NCI-H2029 treated with DMSO at 0.1 percent for 48 hours (cell line): ENCODE data around the gene FOXN3.
"Not testable (repeated sequence)": the region's sequence is repeated elsewhere in the genome, so short reads cannot be mapped to it uniquely, and the experiment has no call there.

Experiments
- DNase-seq: peaks from one replicate; lab custom pipeline; 2025; lab: John Stamatoyannopoulos, UW

The FOXN3 gene

DNA sequence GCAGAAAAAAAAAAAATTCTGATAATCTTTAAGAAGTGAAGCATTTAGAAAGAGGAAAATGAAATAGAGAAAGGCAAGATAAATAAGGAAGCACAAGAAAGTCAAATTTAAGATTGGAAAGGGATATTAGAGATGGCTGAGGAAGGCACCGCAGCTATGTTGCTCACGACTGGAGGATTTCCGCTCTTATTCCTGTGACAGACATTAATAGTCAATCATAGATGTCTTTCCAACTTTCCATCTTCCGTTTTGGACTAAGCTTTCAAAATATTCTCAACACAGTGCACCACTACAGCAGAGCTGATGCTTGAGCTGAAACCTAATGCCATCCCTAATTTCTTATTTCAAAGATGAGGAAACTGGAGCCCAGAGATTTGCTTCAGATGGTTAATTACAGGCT, 290.6 kb downstream of the FOXN3 start:
- no peak for DNase-seq

DNA sequence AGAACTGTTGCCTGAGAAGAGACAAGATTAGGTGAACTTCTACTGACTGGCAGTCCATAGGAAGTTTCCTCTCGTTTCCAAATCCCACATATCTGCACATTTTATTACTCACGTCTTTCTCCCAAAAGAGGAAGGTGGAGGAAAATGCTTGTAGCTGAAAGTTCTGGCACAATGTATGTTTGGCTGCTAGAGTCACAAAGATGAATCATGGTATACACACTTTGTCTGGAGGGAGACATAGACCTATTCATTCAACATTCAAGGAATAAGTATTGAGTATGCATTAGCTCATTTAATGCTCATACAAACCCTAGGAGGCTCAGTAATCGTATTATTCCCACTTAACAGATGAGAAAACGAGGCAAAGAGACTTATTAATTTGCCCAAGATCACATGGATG, 291.8 kb downstream of the FOXN3 start:
- no peak for DNase-seq

DNA sequence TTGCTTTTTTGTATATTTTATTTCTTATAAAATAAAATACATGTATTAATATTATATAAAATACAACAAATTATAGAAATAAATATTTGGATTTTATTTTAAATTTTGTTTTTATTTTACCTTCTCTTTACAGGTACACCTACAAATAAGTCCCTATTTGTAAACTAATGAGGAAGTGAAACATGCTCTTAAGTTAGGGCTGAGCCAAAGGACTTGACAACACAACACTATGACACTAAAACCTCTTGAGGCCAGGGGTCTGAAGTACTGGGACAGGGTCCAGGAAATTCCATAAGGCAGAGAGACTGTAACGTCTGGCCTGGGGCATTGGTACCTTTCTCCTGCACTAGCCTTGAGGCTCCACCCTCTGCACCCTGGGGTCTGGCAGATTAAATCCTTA, 293.2 kb downstream of the FOXN3 start:
- DNase-seq, result peak; percentile 0

DNA sequence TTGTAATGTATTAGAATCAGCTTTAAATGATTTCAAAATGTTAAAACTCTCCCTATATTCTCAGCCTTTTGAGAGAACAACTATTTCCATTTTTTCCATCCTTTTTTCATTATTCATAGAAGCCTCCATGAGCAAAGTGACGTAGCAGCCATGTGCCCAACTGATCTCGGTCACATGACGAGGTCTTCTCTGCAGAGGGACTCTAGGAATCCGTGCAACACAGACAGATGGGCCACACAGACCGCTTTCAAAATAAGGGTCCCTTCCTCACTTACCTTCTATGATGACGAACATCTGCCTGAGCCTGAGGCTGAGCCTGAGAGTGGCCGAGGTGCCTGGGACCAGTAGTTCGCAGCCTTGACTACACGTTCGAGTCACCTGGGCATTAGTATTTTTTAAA, 293.8 kb downstream of the FOXN3 start:
- no peak for DNase-seq

DNA sequence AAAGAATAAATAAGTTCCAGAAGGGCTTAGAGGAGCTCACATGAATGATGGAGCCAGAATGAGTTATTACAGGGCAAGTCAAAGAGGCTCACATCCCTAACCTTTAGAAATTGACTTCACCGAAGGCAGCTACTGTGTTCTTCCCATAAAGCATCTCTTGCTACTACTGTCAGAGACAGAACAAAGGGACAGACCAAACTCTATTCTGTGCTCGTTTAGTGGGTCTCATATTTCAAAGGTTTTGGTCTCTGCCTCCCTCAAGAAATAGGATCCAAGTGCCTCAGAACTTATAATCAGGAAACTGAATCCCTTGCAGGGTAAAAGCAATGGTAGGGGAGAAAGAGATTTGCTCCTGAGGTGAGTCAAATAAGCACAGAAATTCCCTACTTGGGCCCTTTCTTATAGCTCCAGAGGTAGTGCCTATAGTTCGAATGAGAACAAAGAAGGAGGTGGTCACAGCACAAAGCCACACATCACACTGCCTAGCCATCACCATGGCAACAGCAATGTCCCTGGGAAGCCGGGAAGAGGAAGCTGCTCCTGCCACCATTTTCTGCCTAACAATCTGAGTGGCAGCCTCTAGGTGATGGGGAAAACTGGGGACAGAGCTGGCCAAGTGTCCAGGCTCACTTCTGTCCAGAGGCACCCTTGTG, 294.9 kb downstream of the FOXN3 start:
- DNase-seq, result no peak

DNA sequence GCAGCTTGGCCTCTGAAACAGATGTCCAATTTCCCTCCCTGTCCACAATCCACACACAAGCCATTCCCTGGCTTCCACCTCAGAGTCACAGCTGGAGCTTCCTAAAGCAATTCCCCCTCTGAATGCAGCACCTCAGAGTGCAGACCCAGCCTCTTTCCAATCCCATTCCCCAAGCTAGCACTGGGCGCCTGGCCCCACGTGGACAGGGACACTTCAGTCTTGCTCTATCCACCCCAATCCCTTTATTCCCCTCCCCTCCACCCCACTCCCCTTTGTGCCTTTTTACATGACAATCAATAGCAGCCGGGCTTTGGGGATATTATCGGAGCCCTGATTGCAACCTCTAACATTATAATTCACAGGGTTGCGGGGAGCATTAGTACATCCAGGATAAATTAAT, 300.0 kb downstream of the FOXN3 start:
- no peak for DNase-seq

DNA sequence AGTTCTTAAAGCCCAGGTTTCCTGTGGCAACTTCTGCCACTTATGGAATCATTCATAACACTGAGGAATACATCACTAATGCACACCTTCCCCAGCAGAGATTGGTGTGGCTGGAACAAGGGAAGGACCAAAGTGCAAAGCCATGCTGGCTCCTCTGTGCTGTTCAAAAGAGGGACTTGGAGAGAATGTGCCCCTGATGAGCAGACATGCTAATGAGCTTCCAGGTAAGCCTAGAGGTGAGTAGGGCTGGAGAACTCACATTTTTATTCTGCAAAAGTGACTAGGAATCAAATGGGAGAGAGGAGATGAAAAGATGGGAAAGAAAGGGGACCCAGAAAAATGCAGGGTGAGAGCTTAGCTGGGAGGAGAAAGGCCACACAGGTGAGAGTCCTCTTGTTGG, 302.9 kb downstream of the FOXN3 start:
- no peak for DNase-seq

DNA sequence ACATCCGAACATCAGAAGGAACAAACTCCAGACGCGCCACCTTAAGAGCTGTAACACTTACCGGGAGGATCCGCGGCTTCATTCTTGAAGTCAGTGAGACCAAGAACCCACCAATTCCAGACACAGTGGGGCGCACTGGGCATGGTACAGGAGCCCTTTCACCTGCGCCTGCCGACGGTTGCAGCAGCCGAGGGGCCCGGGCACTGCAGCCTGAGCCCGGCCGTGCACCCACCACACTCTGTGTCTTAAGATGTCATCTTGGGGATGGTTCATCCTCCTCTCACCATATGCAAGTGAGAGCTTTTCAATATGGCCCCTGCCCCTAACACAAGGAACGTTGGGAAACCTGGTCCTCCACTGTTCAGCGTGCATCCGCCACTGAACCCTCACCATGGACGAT, 304.3 kb downstream of the FOXN3 start:
- no peak for DNase-seq

DNA sequence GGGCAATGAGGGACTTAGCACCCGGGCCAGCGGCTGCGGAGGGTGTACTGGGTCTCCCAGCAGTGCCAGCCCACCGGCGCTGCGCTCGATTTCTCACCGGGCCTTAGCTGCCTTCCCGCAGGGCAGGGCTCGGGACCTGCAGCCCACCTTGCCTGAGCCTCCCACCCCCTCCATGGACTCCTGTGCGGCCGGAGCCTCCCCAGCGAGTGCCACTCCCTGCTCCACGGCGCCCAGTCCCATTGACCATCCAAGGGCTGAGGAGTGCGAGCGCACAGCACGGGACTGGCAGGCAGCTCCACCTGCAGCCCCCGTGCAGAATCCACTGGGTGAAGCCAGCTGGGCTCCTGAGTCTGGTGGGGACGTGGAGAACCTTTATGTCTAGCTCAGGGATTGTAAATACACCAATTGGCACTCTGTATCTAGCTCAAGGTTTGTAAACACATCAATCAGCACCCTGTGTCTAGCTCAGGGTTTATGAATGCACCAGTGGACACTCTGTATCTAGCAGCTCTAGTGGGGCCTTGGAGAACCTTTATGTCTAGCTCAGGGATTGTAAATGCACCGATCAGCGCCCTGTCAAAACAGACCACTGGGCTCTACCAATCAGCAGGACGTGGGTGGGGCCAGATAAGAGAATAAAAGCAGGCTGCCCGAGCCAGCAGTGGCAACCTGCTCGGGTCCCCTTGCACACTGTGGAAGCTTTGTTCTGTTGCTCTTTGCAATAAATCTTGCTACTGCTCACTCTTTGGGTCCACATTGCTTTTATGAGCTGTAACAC, 305.1 kb downstream of the FOXN3 start:
- not testable (repeated sequence) for DNase-seq

DNA sequence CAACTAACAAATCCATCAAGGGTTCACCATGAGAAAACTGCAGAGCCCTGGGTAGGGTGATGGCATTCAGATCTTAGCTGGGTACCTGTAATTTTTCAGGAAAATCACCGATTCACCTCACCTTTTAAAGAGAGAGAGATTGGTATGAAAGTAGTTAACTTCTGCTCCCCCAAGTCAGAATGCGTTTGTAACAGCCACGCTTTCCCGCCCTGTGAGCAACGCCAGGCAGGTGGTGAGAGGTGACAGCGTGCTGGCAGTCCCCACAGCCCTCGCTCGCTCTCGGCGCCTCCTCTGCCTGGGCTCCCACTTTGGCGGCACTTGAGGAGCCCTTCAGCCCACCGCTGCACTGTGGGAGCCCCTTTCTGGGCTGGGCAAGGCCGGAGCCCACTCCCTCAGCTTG, 305.8 kb downstream of the FOXN3 start:
- not testable (repeated sequence) for DNase-seq

DNA sequence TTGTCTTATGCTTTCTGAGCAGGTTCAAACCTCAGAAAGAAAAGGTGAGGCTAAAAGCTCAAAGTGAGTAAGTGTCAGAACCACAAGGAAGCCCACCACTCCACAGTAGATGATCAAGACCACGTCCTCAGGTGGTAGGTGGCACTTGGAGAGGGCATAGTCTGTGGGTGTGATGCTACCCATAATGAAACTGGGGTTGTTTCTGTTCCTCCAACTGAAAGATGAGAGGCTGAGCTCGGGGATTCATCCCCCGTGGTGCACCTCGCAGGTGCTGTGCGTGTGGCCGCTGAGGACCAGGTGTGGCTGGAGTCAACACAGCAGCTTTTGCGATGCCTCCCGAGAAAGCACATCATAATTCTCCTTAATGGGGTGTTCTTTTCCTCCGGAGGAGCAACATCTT, 306.9 kb downstream of the FOXN3 start:
- DNase-seq, result no peak

DNA sequence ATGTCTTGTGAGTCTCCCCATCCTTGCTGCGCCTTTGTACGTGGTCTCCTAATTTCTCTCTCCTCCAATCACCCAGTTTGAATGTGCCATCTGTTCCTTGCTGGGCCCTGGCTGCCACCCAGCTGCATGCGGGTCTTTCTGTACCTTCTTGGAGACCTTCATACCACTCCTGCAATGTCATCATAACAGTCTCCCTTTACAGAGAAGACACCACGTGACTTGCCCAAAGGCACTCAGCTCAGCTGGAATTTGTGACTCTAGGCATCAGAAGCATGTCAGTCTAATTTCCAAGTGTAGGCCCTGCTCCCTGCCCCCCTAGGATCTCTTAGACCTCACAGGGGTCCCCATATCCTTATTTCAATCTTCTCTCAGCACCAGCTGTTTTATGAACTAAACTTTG, 308.4 kb downstream of the FOXN3 start:
- no peak for DNase-seq

DNA sequence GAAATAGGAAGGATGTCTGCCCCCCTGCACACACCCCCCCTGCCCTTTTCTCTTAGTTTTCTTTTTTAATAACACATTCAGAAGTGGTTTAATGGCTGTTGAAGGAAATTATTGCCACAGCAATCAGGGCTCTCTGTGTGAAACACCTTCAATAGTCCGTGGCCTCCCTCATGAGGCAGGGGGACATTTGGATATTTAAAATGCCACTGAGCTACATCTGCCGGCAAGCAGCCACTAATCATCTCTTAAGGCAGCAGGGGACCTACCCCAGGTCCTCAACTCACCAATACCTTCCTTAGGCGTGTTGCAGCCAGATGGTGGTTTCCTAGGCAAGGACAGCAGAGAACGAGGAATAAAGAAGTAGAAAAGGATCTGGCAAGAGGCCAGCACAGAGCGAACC, 309.4 kb downstream of the FOXN3 start:
- DNase-seq, result no peak
